Gastrocnemius medialis (tissue), 4 donors: ENCODE results near the gene CCDC85A. TPM values are rescaled to one million over a fixed set of nuclear protein-coding genes. Genes with fewer than 3 reads are reported as not detected.
"Not testable (repeated sequence)": the region's sequence is repeated elsewhere in the genome, so short reads cannot be mapped to it uniquely, and the experiment has no call there.

Experiments used
- ATAC-seq, 2 donors: fragments of 150-250 bp; one replicate each; pipeline ENCODE4 v1.9.1; 2016
- DNase-seq, 2 donors: peaks; one replicate each; pipeline ENCODE4 v3.0.0-alpha.2; 2019
- H3K27ac ChIP-seq, 4 donors: fragments of 200-600 bp; sonication (generic); 1 replicate in 1 of 4; 2 replicates in 3 of 4; pipeline ENCODE4 v1.5.1; 2016 to 2018; ENCODE audit warnings: mild to moderate bottlenecking in 2 of 4, moderate library complexity in 1 of 4
- H3K27me3 ChIP-seq, 3 donors: fragments of 200-600 bp; sonication (generic) in 2 of 3; 1 replicate in 1 of 3; 2 replicates in 2 of 3; pipeline versions ENCODE4 v1.5.1 to v1.6.0; 2016 to 2019; ENCODE audit warnings: mild to moderate bottlenecking in 1 of 3, moderate library complexity in 1 of 3
- H3K36me3 ChIP-seq, 2 donors: fragments of 200-600 bp; sonication (generic) in 1 of 2; one replicate each; pipeline ENCODE4 v1.5.1; 2017 to 2018
- H3K4me1 ChIP-seq, 2 donors: fragments of 200-600 bp; sonication (generic) in 1 of 2; one replicate each; pipeline ENCODE4 v1.5.1; 2016 to 2017; ENCODE audit warnings: mild to moderate bottlenecking in 2 of 2
- H3K4me3 ChIP-seq, 4 donors: fragments of 200-600 bp; sonication (generic) in 3 of 4; 1 replicate in 1 of 4; 2 replicates in 3 of 4; pipeline ENCODE4 v1.5.1; 2016 to 2019; ENCODE audit warnings: mild to moderate bottlenecking in 2 of 4
- H3K9me3 ChIP-seq, 3 donors: fragments of 200-600 bp; sonication (generic) in 2 of 3; 1 replicate in 1 of 3; 2 replicates in 2 of 3; pipeline ENCODE4 v1.5.1; 2016 to 2019
- CTCF ChIP-seq, 5 experiments: fragments of 450-650 bp in 3 of 5; fragments of 200-600 bp in 2 of 5; sonication (generic) in 2 of 5; IDR thresholded peaks in 4 of 5; conservative IDR thresholded peaks in 1 of 5; 1 replicate in 4 of 5; 2 replicates in 1 of 5; pipeline ENCODE4 v1.5.1; 2016 to 2019; ENCODE audit warnings: antibody characterized with exemption in 5 of 5, mild to moderate bottlenecking in 3 of 5, moderate library complexity in 3 of 5
- POLR2A ChIP-seq, 2 donors: fragments of 450-650 bp; IDR thresholded peaks; one replicate each; pipeline ENCODE4 v1.6.1; 2017; ENCODE audit warnings: antibody characterized with exemption in 2 of 2, mild to moderate bottlenecking in 2 of 2, moderate library complexity in 2 of 2
- in situ Hi-C, 4 donors: fragments of 200-750 bp; cut with MboI; loops; one replicate each; pipeline versions ENCODE4 v1.15.0 to v1.8.0; 2017; ENCODE audit warnings: low sequenced_read_pairs in 4 of 4
- intact Hi-C: fragments of 100-400 bp; cut with DNase I; formaldehyde crosslinking; loops from one replicate; pipeline ENCODE4 v1.15.1; 2023; ENCODE audit warnings: low total_unique reads
- total RNA-seq, 4 donors: library from RNA; depleted of rRNA; stranded (reverse); fragments of >200 nt; gene quantifications; one replicate each; pipeline versions ENCODE4 v1.1.0 to v1.2.3, GENCODE V29; 2016

Gene CCDC85A
- total RNA-seq: 1 to 10 TPM; 4.6 to 8.2 (median 6.1) TPM

GRCh38 chr2:56183643-56184499, at the start of gene CCDC85A:
Gene CCDC85A, plus strand, starts transcription at chr2:56183990. Its CDS starts 635 bp downstream, at chr2:56184625.
- Histone ChIP-seq H3K4me1 (peaks cover 2 to 13% of the 10 kb centered on the region in 2 donors), H3K4me3 (peak within 1 kb of the TSS; percentile 67 to 88 (median 70)), H3K36me3 (no peaks in the 10 kb centered on the region), H3K9me3 (no peaks in the 10 kb centered on the region), H3K27me3 (peaks cover 0 to 5% (median 0%) of the 10 kb centered on the region in 3 donors), H3K27ac (peak within 1 kb of the TSS; percentile 59 to 73 (median 70))
- DNase-seq (peak; percentile 50 to 65), ATAC-seq (peak; percentile 90 to 92)
- TF ChIP-seq CTCF (IDR thresholded peaks at IDR 0.05 in 4 of 5, conservative IDR thresholded peaks at IDR 0.05 in 1 of 5): peak; percentile 74 to 95 (median 88)
- TF ChIP-seq POLR2A (IDR thresholded peaks at IDR 0.05): no peak
- intact Hi-C loops (loop anchor here (1.0 kb wide), 1 partner anchor 565 kb away; no protein-coding TSS in a partner anchor), in situ Hi-C loops (loop anchor here (5.0 to 25.0 kb wide), 3 partner anchors 553 to 1328 kb away; no protein-coding TSS in a partner anchor)

GRCh38 chr2:56134861-56135260, 48.9 kb upstream of the CCDC85A start:
- Histone ChIP-seq H3K27ac (no peak overlapping the region), H3K4me3 (no peak overlapping the region), H3K27me3 (no peaks in the 10 kb centered on the region), H3K9me3 (no peaks in the 10 kb centered on the region), H3K36me3 (no peaks in the 10 kb centered on the region), H3K4me1 (no peaks in the 10 kb centered on the region)
- TF ChIP-seq CTCF (IDR thresholded peaks at IDR 0.05 in 4 of 5, conservative IDR thresholded peaks at IDR 0.05 in 1 of 5) (no peak), POLR2A (IDR thresholded peaks at IDR 0.05) (no peak)
- intact Hi-C loops: loop anchor here (5.0 kb wide), 1 partner anchor 418 kb away; no protein-coding TSS in a partner anchor
- in situ Hi-C loops: loop anchor here in 3 of 4 donors (10.0 to 25.0 kb wide), 2 partner anchors 420 to 423 kb away; no protein-coding TSS in a partner anchor
- ATAC-seq (no peak), DNase-seq (no peak)

- in situ Hi-C loops: loop anchor here in 2 of 4 donors (25.0 kb wide), 1 partner anchor 430 kb away; no protein-coding TSS in a partner anchor
- H3K4me1 ChIP-seq, H3K27me3 ChIP-seq, ATAC-seq, H3K9me3 ChIP-seq, H3K36me3 ChIP-seq, DNase-seq, H3K27ac ChIP-seq, intact Hi-C loops, H3K4me3 ChIP-seq: not testable (repeated sequence)
These were observed 41.2 kb upstream of the CCDC85A start for GRCh38 chr2:56142497-56143061.

- intact Hi-C loops (no loop called here), in situ Hi-C loops (loop anchor here in 2 of 4 donors (25.0 kb wide), 1 partner anchor 436 kb away; no protein-coding TSS in a partner anchor)
- no peaks in the 10 kb centered on the region for H3K36me3 ChIP-seq
- H3K4me1 ChIP-seq: no peaks in the 10 kb centered on the region
- no peaks in the 10 kb centered on the region for H3K9me3 ChIP-seq
- H3K27ac ChIP-seq: no peak overlapping the region
- ATAC-seq (no peak), DNase-seq (no peak)
- TF ChIP-seq POLR2A (IDR thresholded peaks at IDR 0.05) (no peak), CTCF (IDR thresholded peaks at IDR 0.05 in 4 of 5, conservative IDR thresholded peaks at IDR 0.05 in 1 of 5) (no peak)
- no peak overlapping the region for H3K4me3 ChIP-seq
- no peaks in the 10 kb centered on the region for H3K27me3 ChIP-seq
These were observed 35.9 kb upstream of the CCDC85A start for GRCh38 chr2:56147907-56148306.

GRCh38 chr2:56148825-56149224, 35.0 kb upstream of the CCDC85A start:
- no peaks in the 10 kb centered on the region for H3K27me3 ChIP-seq
- ATAC-seq (no peak), DNase-seq (no peak)
- no peak overlapping the region for H3K4me3 ChIP-seq
- no peaks in the 10 kb centered on the region for H3K4me1 ChIP-seq
- intact Hi-C loops: no loop called here
- no peak overlapping the region for H3K27ac ChIP-seq
- no peaks in the 10 kb centered on the region for H3K36me3 ChIP-seq
- TF ChIP-seq POLR2A (IDR thresholded peaks at IDR 0.05): no peak
- no peak for TF ChIP-seq CTCF (IDR thresholded peaks at IDR 0.05 in 4 of 5, conservative IDR thresholded peaks at IDR 0.05 in 1 of 5)
- in situ Hi-C loops: loop anchor here in 2 of 4 donors (25.0 kb wide), 1 partner anchor 437 kb away; no protein-coding TSS in a partner anchor
- no peaks in the 10 kb centered on the region for H3K9me3 ChIP-seq
